Loucy (cell line): ENCODE data around the gene FAM219B.

ENCODE experiments used
- CTCF ChIP-seq: fragments of 200-600 bp; sonication (generic); conservative IDR thresholded peaks from 2 replicates; pipeline ENCODE4 v1.5.1; 2014; ENCODE audit warnings: mild to moderate bottlenecking, antibody characterized with exemption, low read length
- EZH2phosphoT487 ChIP-seq: fragments of 200-600 bp; IDR thresholded peaks from 2 replicates; pipeline ENCODE4 v1.6.1; 2018; ENCODE audit warnings: antibody characterized with exemption, mild to moderate bottlenecking, moderate library complexity, borderline replicate concordance

- TF ChIP-seq CTCF (no peak), EZH2phosphoT487 (no peak)
These were observed 41.3 kb downstream of the FAM219B start for GRCh38 chr15:74865316-74865715.
